Kidney (tissue), 22 donors: Measurements from ENCODE around the gene ZMYM4. TPM values are rescaled to one million over a fixed set of nuclear protein-coding genes. Genes with fewer than 3 reads are reported as not detected.
A peak's percentile ranks its signal among the peaks of the same experiment; 100 is the strongest.

ENCODE experiments used
- DNase-seq, 5 donors: peaks; one replicate each; pipeline ENCODE4 v3.0.0-alpha.2; 2013 to 2020
- FAIRE-seq: peaks from 2 replicates; lab custom pipeline; 2012; peaks lifted over from hg19 to GRCh38; lab: Jason Lieb, UNC
- H3K27ac ChIP-seq, 2 donors: one replicate each; pipeline ENCODE4 v1.7.0; 2013; ENCODE audit warnings: low read depth in 2 of 2, low read length in 2 of 2, inconsistent platforms in 1 of 2
- H3K27me3 ChIP-seq: one replicate; pipeline ENCODE4 v1.7.1; 2013; ENCODE audit warnings: low read length, inconsistent platforms; ENCODE audit not compliant: control insufficient read depth, insufficient read depth
- H3K36me3 ChIP-seq, 3 donors: one replicate each; pipeline versions ENCODE4 v1.7.0 to v1.7.1; 2013; ENCODE audit warnings: low read length in 3 of 3, control low read depth in 1 of 3, inconsistent platforms in 1 of 3; ENCODE audit not compliant: insufficient read depth in 3 of 3, control insufficient read depth in 2 of 3
- H3K4me1 ChIP-seq, 3 donors: one replicate each; pipeline versions ENCODE4 v1.7.0 to v1.7.1; 2013; ENCODE audit warnings: low read length in 3 of 3, inconsistent platforms in 1 of 3, low read depth in 1 of 3; ENCODE audit not compliant: control insufficient read depth in 2 of 3, insufficient read depth in 2 of 3
- H3K4me3 ChIP-seq, 3 donors: one replicate each; pipeline versions ENCODE4 v1.7.0 to v1.8.1; 2013; ENCODE audit warnings: low read length in 3 of 3, control low read depth in 1 of 3, inconsistent platforms in 1 of 3
- H3K9ac ChIP-seq, 3 donors: one replicate each; pipeline versions ENCODE4 v1.7.0 to v1.7.1; 2013; ENCODE audit warnings: low read length in 3 of 3, control low read depth in 1 of 3, inconsistent platforms in 1 of 3
- H3K9me3 ChIP-seq, 3 donors: one replicate each; pipeline versions ENCODE4 v1.7.0 to v1.7.1; 2013; ENCODE audit warnings: low read length in 3 of 3, control low read depth in 1 of 3, inconsistent platforms in 1 of 3; ENCODE audit not compliant: control insufficient read depth in 2 of 3, insufficient read depth in 1 of 3
- CTCF ChIP-seq: IDR thresholded peaks from 3 replicates; pipeline ENCODE4 v1.5.1; 2012; ENCODE audit warnings: mild to moderate bottlenecking, moderate library complexity, borderline replicate concordance; ENCODE audit not compliant: insufficient read depth; ENCODE audit errors: extremely low read depth
- intact Hi-C: fragments of 100-400 bp; cut with DNase I; formaldehyde crosslinking; loops from one replicate; pipeline ENCODE4 v1.11.1; 2022
- long read RNA-seq, 10 donors: library from polyadenylated mRNA in 1 of 10; unstranded in 1 of 10; transcript quantifications; one replicate each; pipeline ENCODE4 v2.0.0 and lab custom pipeline, GENCODE V29; 2021 to 2026
- polyA plus RNA-seq: library from polyadenylated mRNA; stranded (reverse); fragments of 350-450 nt; fragmentation: Illumina TruSeq; extraction: RNeasy Lipid Tissue Mini Kit (QIAGEN cat#74804); gene quantifications from one replicate; pipeline ENCODE4 v1.2.3, GENCODE V29; 2014; ENCODE audit warnings: low read depth, low replicate concordance; ENCODE audit not compliant: insufficient read depth
- total RNA-seq: library from RNA; stranded (reverse); fragmentation: NEBNext Ultra II Directional; extraction: Animal tissue kit (Norgen Biotek cat#: 25700); gene quantifications from one replicate; pipeline ENCODE4 v1.2.1, GENCODE V29; 2021
- donor health status: control.
- donor health status: control.
- donor health status: control.
- donor health status: control.
- donor health status: control.
- donor health status: DM: yes; HTN: yes; CAD: no.
- donor health status: Normal renal cell carcinoma (clear cell type).

The ZMYM4 gene
- total RNA-seq, result 64.4 TPM
- polyA plus RNA-seq, result 11.2 TPM
- long read RNA-seq, donor 1, partial matches to known transcripts, result 0 of 1 reads
- long read RNA-seq, donor 1, other reads (novel, unspliced or antisense), result 0 of 1 reads
- long read RNA-seq, donor 2, partial matches to known transcripts, result 0 of 1 reads
- long read RNA-seq, donor 2, other reads (novel, unspliced or antisense), result 0 of 1 reads
- long read RNA-seq, donor 3, partial matches to known transcripts, result 20 of 21 reads
- long read RNA-seq, donor 3, other reads (novel, unspliced or antisense), result 0 of 21 reads
- long read RNA-seq, donor 4, partial matches to known transcripts, result 47 of 47 reads
- long read RNA-seq, donor 4, other reads (novel, unspliced or antisense), result 0 of 47 reads
- long read RNA-seq, donor 5, result 0 reads
- long read RNA-seq, donor 6, partial matches to known transcripts, result 0 of 1 reads
- long read RNA-seq, donor 6, other reads (novel, unspliced or antisense), result 0 of 1 reads
- long read RNA-seq, donor 7, partial matches to known transcripts, result 9 of 17 reads
- long read RNA-seq, donor 7, other reads (novel, unspliced or antisense), result 7 of 17 reads
- long read RNA-seq, donor 8, partial matches to known transcripts, result 5 of 5 reads
- long read RNA-seq, donor 8, other reads (novel, unspliced or antisense), result 0 of 5 reads
- long read RNA-seq, donor 9, partial matches to known transcripts, result 0 of 1 reads
- long read RNA-seq, donor 9, other reads (novel, unspliced or antisense), result 0 of 1 reads
- long read RNA-seq, donor 10, result 0 reads

GRCh38 chr1:35268282-35269200 is at the start of gene ZMYM4:
TSS of gene ZMYM4 (plus strand) at chr1:35268709. CDS start at chr1:35269047, 338 bp downstream.
- Histone ChIP-seq H3K4me1 (peaks cover 0 to 8% (median 5%) of the 10 kb centered on the region in 3 donors), H3K4me3 (peak within 1 kb of the TSS; percentile 89 to 92 (median 91)), H3K27me3 (no peaks in the 10 kb centered on the region), H3K27ac (peak within 1 kb of the TSS; percentile 63 to 67), H3K9me3 (no peaks in the 10 kb centered on the region), H3K36me3 (no peaks in the 10 kb centered on the region), H3K9ac (peak within 1 kb of the TSS; percentile 64 to 83 (median 67))
- TF ChIP-seq CTCF, result no peak
- intact Hi-C loops, result no loop called here
- FAIRE-seq, result no peak
- DNase-seq, result peak; percentile 96 to 99 (median 98)

GRCh38 chr1:35220976-35221375 is 47.5 kb upstream of the ZMYM4 start:
- DNase-seq (no peak), FAIRE-seq (no peak)
- Histone ChIP-seq H3K9me3 (no peaks in the 10 kb centered on the region), H3K27ac (no peak overlapping the region), H3K27me3 (no peaks in the 10 kb centered on the region), H3K36me3 (no peaks in the 10 kb centered on the region), H3K4me1 (no peaks in the 10 kb centered on the region), H3K9ac (no peak overlapping the region), H3K4me3 (no peak overlapping the region)
- peak; percentile 35 for TF ChIP-seq CTCF
- intact Hi-C loops, result no loop called here

- intact Hi-C loops, result no loop called here
- Histone ChIP-seq H3K4me1 (no peaks in the 10 kb centered on the region), H3K27me3 (no peaks in the 10 kb centered on the region), H3K36me3 (no peaks in the 10 kb centered on the region), H3K27ac (no peak overlapping the region), H3K9me3 (no peaks in the 10 kb centered on the region), H3K9ac (no peak overlapping the region), H3K4me3 (no peak overlapping the region)
- no peak for TF ChIP-seq CTCF
- no peak for FAIRE-seq
- DNase-seq, result peak in 2 of 5 donors; percentile 42 to 53
Observed at GRCh38 chr1:35222322-35223083, 46.0 kb upstream of the ZMYM4 start.
